Measurements from ENCODE around the gene TOX3.

DNA sequence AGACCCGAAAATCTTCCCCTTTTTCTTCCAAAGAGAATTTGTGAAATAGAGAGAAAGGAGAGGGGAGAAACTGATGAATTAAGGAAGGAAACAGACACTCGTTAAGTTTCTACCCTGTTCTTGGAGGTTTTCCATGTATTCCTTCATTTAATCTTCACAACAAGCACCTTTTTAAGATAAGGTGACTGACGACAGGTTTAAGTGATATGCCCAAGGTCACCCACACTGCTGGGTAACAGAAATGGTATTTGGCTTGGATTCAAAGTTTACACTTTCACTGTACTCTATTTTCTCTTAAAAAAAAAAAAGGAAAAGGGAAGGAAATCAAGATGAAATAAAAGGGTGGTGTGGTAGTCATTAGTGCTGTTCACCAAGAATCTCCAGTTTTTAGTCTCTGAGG lies 33.5 kb upstream of the TOX3 start:
- TF ChIP-seq, protein P1, sequence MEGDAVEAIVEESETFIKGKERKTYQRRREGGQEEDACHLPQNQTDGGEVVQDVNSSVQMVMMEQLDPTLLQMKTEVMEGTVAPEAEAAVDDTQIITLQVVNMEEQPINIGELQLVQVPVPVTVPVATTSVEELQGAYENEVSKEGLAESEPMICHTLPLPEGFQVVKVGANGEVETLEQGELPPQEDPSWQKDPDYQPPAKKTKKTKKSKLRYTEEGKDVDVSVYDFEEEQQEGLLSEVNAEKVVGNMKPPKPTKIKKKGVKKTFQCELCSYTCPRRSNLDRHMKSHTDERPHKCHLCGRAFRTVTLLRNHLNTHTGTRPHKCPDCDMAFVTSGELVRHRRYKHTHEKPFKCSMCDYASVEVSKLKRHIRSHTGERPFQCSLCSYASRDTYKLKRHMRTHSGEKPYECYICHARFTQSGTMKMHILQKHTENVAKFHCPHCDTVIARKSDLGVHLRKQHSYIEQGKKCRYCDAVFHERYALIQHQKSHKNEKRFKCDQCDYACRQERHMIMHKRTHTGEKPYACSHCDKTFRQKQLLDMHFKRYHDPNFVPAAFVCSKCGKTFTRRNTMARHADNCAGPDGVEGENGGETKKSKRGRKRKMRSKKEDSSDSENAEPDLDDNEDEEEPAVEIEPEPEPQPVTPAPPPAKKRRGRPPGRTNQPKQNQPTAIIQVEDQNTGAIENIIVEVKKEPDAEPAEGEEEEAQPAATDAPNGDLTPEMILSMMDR (IDR thresholded peaks at IDR 0.05), result no peak
- TF ChIP-seq EZH2phosphoT487 (IDR thresholded peaks at IDR 0.05), result no peak

Measured in neural progenitor cell (in vitro differentiated cells).